CD4-positive, alpha-beta T cell treated with Interleukin-17A for 4 hours (primary cell): ENCODE measurements around the gene TGM2.
A peak's percentile ranks its signal among the peaks of the same experiment; 100 is the strongest.

Experiments
- DNase-seq: peaks from one replicate; pipeline ENCODE4 v3.0.0-alpha.2; 2020; ENCODE audit warnings: mixed read lengths

TGM2 gene

GRCh38 chr20:38165089-38165965 lies at the start of gene TGM2:
Gene TGM2, minus strand, starts transcription at chr20:38165270. Its CDS starts 72 bp downstream, at chr20:38165198.
- DNase-seq: peak; percentile 39

GRCh38 chr20:38214256-38215193 lies 49.5 kb upstream of the TGM2 start:
- no peak for DNase-seq

- DNase-seq: no peak
Observed at GRCh38 chr20:38213607-38213940, 48.5 kb upstream of the TGM2 start.

GRCh38 chr20:38212806-38213606 lies 47.9 kb upstream of the TGM2 start:
- no peak for DNase-seq

GRCh38 chr20:38211200-38212097 lies 46.4 kb upstream of the TGM2 start:
- DNase-seq: no peak

- DNase-seq: no peak
Observed at GRCh38 chr20:38210741-38211140, 45.7 kb upstream of the TGM2 start.

GRCh38 chr20:38209736-38210405 lies 44.8 kb upstream of the TGM2 start:
- no peak for DNase-seq

GRCh38 chr20:38209054-38209675 lies 44.1 kb upstream of the TGM2 start:
- no peak for DNase-seq

GRCh38 chr20:38208523-38208922 lies 43.5 kb upstream of the TGM2 start:
- DNase-seq: no peak

- DNase-seq: no peak
Observed at GRCh38 chr20:38208088-38208487, 43.0 kb upstream of the TGM2 start.

- no peak for DNase-seq
Observed at GRCh38 chr20:38207621-38208020, 42.6 kb upstream of the TGM2 start.

GRCh38 chr20:38205001-38205400 lies 39.9 kb upstream of the TGM2 start:
- DNase-seq: no peak

- no peak for DNase-seq
Observed at GRCh38 chr20:38203981-38204357, 38.9 kb upstream of the TGM2 start.

- DNase-seq: no peak
Observed at GRCh38 chr20:38203337-38203980, 38.4 kb upstream of the TGM2 start.

GRCh38 chr20:38202982-38203293 lies 37.9 kb upstream of the TGM2 start:
- DNase-seq: no peak

GRCh38 chr20:38202153-38202981 lies 37.3 kb upstream of the TGM2 start:
- DNase-seq: no peak

GRCh38 chr20:38201356-38201755 lies 36.3 kb upstream of the TGM2 start:
- no peak for DNase-seq

- no peak for DNase-seq
Observed at GRCh38 chr20:38200646-38201045, 35.6 kb upstream of the TGM2 start.
